ENCODE results near the gene UCN3.

UCN3 gene, protein sequence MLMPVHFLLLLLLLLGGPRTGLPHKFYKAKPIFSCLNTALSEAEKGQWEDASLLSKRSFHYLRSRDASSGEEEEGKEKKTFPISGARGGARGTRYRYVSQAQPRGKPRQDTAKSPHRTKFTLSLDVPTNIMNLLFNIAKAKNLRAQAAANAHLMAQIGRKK

DNA sequence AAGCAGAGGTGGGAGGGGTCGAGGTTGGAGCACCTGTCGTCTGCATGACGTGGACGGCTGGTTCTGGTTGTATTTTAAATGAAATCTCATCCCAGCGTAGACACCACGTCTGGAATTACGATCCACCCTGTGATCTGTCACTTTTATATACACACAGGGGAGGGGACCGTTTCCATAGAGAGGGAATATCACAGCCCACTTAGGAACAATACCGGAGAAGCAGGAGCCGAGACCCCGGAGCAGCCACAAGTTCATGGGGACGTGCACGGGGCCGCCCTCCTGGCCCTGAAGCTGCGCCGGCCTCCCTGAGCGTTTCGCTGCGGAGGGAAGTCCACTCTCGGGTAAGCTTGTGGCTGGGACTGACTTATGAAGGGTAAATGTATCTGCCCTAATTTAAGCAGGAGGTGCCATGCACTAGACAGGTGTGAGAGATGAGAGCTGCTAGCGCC, at the start of gene UCN3:
TSS of gene UCN3 (plus strand) at position 77 of the 449 bp plus-strand sequence. CDS start 8,755 bp downstream, outside the sequence.
- no peak for DNase-seq (ENCODE audit: low read depth in 2 of 2)

GRCh38 chr10:5317547-5318107, 47.1 kb upstream of the UCN3 start:
- peak; percentile 43 to 44 for DNase-seq (ENCODE audit: low read depth in 2 of 2)

DNA sequence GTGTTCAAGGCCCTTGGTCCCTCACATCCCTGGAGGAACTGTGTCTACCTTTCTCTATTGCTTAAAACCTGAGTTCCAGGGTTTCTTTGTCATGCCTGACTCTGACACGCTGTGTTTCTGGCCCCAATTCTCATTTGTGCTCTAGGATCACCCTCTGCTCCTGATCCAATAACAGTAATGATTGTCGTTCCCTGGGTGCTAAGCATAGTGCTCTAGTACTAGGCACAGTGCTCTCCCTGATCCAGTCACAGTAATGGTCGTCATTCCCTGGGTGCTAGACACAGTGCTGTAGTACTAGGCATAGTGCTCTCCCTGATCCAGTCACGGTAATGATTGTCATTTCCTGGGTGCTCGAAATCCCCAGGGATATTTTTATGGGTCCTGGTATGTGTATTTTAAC, 46.6 kb upstream of the UCN3 start:
- no peak for DNase-seq (ENCODE audit: low read depth in 2 of 2)

GRCh38 chr10:5319863-5320262, 44.9 kb upstream of the UCN3 start:
- no peak for DNase-seq (ENCODE audit: low read depth in 2 of 2)

GRCh38 chr10:5321273-5321672, 43.5 kb upstream of the UCN3 start:
- DNase-seq (ENCODE audit: low read depth in 2 of 2), result no peak

DNA sequence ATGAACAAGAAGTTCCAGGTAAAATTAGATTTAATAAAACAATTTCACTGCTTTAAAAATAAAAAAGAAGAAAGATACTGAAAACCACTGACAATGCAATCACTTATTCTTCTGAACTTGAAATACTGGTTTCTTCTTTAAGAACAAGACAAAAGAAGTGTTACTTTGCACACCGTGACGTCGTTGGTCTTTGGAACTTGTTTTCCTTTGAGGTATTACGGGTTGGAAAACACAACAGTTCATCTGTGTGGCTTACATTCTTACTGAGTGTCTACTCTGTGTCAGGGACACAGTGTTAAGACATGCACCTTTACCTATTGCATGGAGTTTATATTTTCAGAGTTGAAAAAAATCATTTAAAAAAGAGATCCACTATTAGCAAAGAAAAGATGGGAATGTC, 41.3 kb upstream of the UCN3 start:
- DNase-seq (ENCODE audit: low read depth in 2 of 2), result no peak

DNA sequence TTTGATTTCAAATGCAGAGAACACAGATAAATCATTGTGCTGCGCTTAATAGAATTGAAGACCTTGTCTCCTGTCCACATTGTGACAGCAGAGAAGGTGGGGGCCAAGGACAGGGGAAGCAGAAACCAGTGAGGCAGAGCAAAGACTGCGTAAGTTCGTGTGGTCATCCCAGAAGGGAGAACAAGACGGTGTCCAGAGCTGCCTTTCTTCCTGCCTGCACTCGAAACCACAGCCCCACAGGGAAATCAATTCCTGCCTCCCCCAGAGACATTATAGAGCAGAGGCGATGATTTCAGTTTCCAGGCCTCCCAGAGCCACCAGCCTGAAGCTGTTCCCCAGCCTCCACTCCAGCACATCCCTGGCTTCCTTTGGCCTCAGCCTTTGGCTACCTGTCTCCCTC, 39.7 kb upstream of the UCN3 start:
- no peak for DNase-seq (ENCODE audit: low read depth in 2 of 2)

DNA sequence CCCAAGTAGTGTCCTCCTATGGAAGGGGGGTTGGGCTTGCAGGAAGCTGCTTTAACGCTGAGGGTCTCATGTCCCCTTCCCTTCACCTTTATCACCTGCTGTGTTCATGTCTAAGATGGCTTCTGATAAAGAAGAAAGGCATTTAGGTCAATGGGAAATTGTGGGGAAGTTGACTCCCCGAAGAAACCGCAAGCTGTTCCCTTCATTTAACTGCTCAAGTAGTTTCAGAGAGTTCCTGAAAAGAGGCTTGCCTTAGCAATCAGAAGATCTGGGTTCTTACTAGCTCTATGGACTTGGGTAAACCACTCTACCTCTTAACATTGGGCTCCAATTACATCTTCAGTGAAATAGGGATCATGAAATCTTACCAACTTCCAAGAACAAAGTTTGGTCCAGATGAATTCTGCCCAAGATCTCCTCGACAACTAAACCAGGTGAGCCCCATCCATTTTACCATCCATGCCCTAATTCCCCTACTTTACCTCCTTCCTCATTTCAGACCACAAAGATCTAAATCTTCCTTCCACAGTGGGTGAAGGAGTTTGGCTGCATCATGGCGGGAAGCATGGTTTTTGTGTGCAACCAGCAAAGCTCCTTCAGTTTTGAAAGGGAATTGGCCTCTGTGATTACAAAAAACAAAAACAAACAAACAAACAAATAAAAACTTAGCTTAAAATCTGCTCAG, 30.4 kb upstream of the UCN3 start:
- DNase-seq (ENCODE audit: low read depth in 2 of 2), result no peak

DNA sequence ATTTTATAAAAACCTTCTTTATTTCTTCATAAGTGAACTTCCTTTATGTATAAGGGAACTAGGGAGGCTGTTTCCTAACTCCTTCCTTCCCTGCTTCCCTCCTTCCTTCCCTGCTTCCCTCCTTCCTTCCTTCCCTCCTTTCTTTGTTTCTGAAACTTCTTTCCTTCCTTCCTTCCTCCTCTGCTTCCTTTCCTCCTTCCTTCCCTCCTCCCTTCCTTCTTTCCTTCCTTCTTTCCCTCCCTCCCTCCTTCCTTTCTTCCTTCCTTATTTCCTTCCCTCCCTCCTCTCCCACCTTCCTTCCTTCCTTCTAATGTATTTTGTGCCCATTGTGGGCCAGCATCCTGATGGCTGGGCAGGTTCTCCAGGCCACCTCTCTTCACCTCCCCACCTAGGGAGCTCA, 26.8 kb upstream of the UCN3 start:
- no peak for DNase-seq (ENCODE audit: low read depth in 2 of 2)

DNA sequence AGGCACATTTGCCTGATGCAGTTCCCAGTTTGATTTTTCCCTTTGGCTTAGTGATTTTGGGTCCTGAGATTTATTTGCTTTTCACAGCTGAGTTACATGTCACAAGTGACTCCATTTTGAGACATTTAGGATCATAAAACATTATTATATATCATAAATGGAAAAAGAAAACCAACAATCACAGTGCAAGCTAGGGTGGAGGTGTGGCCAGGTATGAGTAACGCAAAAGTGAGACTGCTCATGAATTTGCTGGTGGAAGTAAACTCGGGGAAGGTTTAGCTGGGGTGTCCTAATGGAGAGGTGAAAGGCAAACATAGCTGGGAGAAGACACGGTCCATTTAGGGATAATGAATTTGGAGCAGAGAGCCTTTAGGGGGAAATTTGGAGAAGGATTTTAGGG, 21.7 kb upstream of the UCN3 start:
- no peak for DNase-seq (ENCODE audit: low read depth in 2 of 2)

- DNase-seq (ENCODE audit: low read depth in 2 of 2), result no peak
Observed at GRCh38 chr10:5343561-5343960, 21.2 kb upstream of the UCN3 start.

GRCh38 chr10:5343979-5344378, 20.8 kb upstream of the UCN3 start:
- no peak for DNase-seq (ENCODE audit: low read depth in 2 of 2)

- no peak for DNase-seq (ENCODE audit: low read depth in 2 of 2)
Observed at GRCh38 chr10:5344746-5345145, 20.0 kb upstream of the UCN3 start.

- DNase-seq (ENCODE audit: low read depth in 2 of 2), result no peak
Observed at GRCh38 chr10:5346881-5347280, 17.9 kb upstream of the UCN3 start.

- no peak for DNase-seq (ENCODE audit: low read depth in 2 of 2)
Observed at GRCh38 chr10:5349362-5349761, 15.4 kb upstream of the UCN3 start.

DNA sequence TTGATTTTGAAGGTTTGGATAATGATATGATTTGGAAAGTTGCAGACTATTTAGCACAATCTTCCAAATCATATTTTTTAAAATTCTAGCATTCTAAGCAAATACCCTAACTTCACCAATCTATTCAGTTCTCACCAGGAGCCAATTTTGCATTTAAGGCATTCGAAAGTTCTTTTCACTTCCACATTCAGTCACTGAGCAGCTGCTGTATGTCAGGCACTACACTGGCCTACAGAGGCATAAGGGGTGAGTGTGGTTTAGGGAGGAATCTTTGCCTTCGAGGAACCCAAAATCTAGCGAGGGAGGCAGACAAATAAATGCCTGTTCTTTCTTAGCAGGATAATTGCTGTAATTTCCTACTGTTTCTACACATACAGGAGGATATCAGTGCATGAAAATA, 10.7 kb upstream of the UCN3 start:
- no peak for DNase-seq (ENCODE audit: low read depth in 2 of 2)

GRCh38 chr10:5355594-5356301, 9.0 kb upstream of the UCN3 start:
- no peak for DNase-seq (ENCODE audit: low read depth in 2 of 2)

DNA sequence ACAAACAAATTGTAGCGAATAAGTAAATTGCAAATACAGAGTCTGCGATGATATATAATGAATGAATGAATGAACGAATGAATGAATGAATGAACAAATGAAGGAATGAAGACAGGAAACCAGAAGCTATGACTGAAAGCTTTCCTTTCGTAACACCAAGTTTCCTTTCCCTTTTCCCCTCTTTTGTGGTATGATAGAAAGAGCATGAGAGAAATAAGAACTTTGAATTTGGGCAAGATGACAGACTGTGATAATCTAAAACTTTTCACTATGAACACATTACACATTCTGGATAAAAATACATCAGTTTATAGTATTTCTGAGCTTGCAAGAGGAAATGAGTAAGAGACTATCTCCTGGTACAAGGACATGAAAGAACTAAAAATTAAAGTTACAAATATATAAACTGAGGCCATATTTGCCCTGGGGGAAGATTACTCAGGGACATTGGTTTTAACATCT, 8.4 kb upstream of the UCN3 start:
- DNase-seq (ENCODE audit: low read depth in 2 of 2), result no peak

- DNase-seq (ENCODE audit: low read depth in 2 of 2), result no peak
Observed at GRCh38 chr10:5360318-5360915, 4.3 kb upstream of the UCN3 start.

- DNase-seq (ENCODE audit: low read depth in 2 of 2), result no peak
Observed at GRCh38 chr10:5361966-5362365, 2.8 kb upstream of the UCN3 start.

DNA sequence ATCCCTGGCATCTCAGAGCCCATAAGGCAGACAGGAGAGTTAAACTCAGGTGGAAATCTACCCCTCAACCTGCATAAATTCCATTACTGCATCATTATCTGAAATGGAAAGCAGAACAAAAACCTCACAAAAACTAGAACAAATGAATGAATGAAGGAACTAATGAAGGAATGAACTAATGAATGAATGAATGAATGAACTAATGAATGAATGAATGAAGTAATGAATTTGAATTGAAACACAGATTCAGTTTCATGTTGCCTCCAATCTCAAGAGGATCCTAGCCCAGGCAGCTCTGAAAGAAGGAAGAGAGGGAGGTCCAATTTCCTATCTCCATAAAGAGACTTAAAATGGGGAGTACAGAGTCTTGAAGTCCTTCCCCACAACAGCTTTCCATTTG, 1.9 kb upstream of the UCN3 start:
- no peak for DNase-seq (ENCODE audit: low read depth in 2 of 2)

GRCh38 chr10:5364374-5364773, 392 bp upstream of the UCN3 start:
- DNase-seq (ENCODE audit: low read depth in 2 of 2), result no peak
